Measurements from ENCODE around the gene RAP1GDS1.
A peak's percentile ranks its signal among the peaks of the same experiment; 100 is the strongest.

The RAP1GDS1 gene

GRCh38 chr4:98260579-98261404 lies at the start of gene RAP1GDS1 (continued):
- TF ChIP-seq PATZ1 (tag by site-specific recombination; IDR thresholded peaks at IDR 0.05) = peak; percentile 42; the same call in 1 of the 2 replicates
- TF ChIP-seq ZNF335 (tag by site-specific recombination; conservative IDR thresholded peaks at IDR 0.05) = peak; percentile 95
- TF ChIP-seq, protein P1, sequence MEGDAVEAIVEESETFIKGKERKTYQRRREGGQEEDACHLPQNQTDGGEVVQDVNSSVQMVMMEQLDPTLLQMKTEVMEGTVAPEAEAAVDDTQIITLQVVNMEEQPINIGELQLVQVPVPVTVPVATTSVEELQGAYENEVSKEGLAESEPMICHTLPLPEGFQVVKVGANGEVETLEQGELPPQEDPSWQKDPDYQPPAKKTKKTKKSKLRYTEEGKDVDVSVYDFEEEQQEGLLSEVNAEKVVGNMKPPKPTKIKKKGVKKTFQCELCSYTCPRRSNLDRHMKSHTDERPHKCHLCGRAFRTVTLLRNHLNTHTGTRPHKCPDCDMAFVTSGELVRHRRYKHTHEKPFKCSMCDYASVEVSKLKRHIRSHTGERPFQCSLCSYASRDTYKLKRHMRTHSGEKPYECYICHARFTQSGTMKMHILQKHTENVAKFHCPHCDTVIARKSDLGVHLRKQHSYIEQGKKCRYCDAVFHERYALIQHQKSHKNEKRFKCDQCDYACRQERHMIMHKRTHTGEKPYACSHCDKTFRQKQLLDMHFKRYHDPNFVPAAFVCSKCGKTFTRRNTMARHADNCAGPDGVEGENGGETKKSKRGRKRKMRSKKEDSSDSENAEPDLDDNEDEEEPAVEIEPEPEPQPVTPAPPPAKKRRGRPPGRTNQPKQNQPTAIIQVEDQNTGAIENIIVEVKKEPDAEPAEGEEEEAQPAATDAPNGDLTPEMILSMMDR (tag by site-specific recombination; IDR thresholded peaks at IDR 0.05) = peak; percentile 37; the same call in 1 of the 2 replicates
- peak; percentile 26; the same call in 1 of the 2 replicates for TF ChIP-seq ZNF324 (tag by site-specific recombination; IDR thresholded peaks at IDR 0.05)
- no peak for TF ChIP-seq GLIS1 (tag by site-specific recombination; IDR thresholded peaks at IDR 0.05)
- TF ChIP-seq, protein P2, sequence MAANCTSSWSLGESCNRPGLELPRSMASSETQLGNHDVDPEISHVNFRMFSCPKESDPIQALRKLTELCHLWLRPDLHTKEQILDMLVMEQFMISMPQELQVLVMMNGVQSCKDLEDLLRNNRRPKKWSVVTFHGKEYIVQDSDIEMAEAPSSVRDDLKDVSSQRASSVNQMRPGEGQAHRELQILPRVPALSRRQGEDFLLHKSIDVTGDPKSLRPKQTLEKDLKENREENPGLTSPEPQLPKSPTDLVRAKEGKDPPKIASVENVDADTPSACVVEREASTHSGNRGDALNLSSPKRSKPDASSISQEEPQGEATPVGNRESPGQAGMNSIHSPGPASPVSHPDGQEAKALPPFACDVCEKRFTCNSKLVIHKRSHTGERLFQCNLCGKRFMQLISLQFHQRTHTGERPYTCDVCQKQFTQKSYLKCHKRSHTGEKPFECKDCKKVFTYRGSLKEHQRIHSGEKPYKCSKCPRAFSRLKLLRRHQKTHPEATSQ (tag by site-specific recombination; IDR thresholded peaks at IDR 0.05) = no peak
- TF ChIP-seq ZNF529 (tag by site-specific recombination; IDR thresholded peaks at IDR 0.05; ENCODE audit: insufficient replicate concordance) = no peak
- TF ChIP-seq ZBTB20 (tag by site-specific recombination; IDR thresholded peaks at IDR 0.05) = peak; percentile 48; the same call in 1 of the 2 replicates
- no peak for TF ChIP-seq ZNF433 (tag by site-specific recombination; IDR thresholded peaks at IDR 0.05; ENCODE audit: low read depth)
- TF ChIP-seq ZFP37 (tag by site-specific recombination; IDR thresholded peaks at IDR 0.05) = peak; percentile 87
- TF ChIP-seq ZEB2 (tag by site-specific recombination; IDR thresholded peaks at IDR 0.05) = peak; percentile 85
- TF ChIP-seq EGR2 (tag by site-specific recombination; IDR thresholded peaks at IDR 0.05; ENCODE audit: low read depth) = peak; percentile 34
- TF ChIP-seq, protein P3, sequence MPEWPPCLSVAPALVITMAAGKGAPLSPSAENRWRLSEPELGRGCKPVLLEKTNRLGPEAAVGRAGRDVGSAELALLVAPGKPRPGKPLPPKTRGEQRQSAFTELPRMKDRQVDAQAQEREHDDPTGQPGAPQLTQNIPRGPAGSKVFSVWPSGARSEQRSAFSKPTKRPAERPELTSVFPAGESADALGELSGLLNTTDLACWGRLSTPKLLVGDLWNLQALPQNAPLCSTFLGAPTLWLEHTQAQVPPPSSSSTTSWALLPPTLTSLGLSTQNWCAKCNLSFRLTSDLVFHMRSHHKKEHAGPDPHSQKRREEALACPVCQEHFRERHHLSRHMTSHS (tag by site-specific recombination; IDR thresholded peaks at IDR 0.05) = no peak
- peak; percentile 53 for TF ChIP-seq ZIC2 (tag by site-specific recombination; IDR thresholded peaks at IDR 0.05)
- TF ChIP-seq ZNF416 (tag by site-specific recombination; IDR thresholded peaks at IDR 0.05) = no peak
- peak; percentile 25; the same call in 1 of the 2 replicates for TF ChIP-seq ZSCAN30 (tag by site-specific recombination; IDR thresholded peaks at IDR 0.05)
- TF ChIP-seq ZNF660 (tag by site-specific recombination; IDR thresholded peaks at IDR 0.05) = 0 out of 2 replicates have a peak, but pooled peaks have one; percentile 24
- TF ChIP-seq ZNF626 (tag by site-specific recombination; IDR thresholded peaks at IDR 0.05) = no peak
- 0 out of 2 replicates have a peak, but pooled peaks have one; percentile 15 for TF ChIP-seq PRDM10 (tag by site-specific recombination; IDR thresholded peaks at IDR 0.05)
- peak; percentile 10; the same call in 1 of the 2 replicates for TF ChIP-seq SCRT1 (tag by site-specific recombination; IDR thresholded peaks at IDR 0.05; ENCODE audit: borderline replicate concordance)
- TF ChIP-seq TCF7L2 (IDR thresholded peaks at IDR 0.05; ENCODE audit: borderline replicate concordance, low read depth, low read length) = 0 out of 2 replicates have a peak, but pooled peaks have one; percentile 47
- TF ChIP-seq SP7 (tag by site-specific recombination; IDR thresholded peaks at IDR 0.05) = peak; percentile 51
- TF ChIP-seq ZNF148 (tag by site-specific recombination; IDR thresholded peaks at IDR 0.05; ENCODE audit: borderline replicate concordance) = no peak
- TF ChIP-seq KLF7 (tag by site-specific recombination; IDR thresholded peaks at IDR 0.05; ENCODE audit: borderline replicate concordance) = peak; percentile 50; the same call in 1 of the 2 replicates
